Neutrophil (primary cell): ENCODE measurements around the gene BCAS1.

ENCODE experiments used
- H3K27ac ChIP-seq: fragments of 200-600 bp; sonication (generic); 2 replicates; pipeline ENCODE4 v1.5.1; 2016; ENCODE audit warnings: mild to moderate bottlenecking, moderate library complexity
- H3K27me3 ChIP-seq: fragments of 200-600 bp; sonication (generic); 2 replicates; pipeline ENCODE4 v1.6.0; 2016; ENCODE audit warnings: mild to moderate bottlenecking
- H3K36me3 ChIP-seq: fragments of 200-600 bp; sonication (generic); 2 replicates; pipeline ENCODE4 v1.5.1; 2017
- H3K4me1 ChIP-seq, 2 experiments: fragments of 200-600 bp in 1 of 2; sonication (generic) in 1 of 2; 1 replicate in 1 of 2; 2 replicates in 1 of 2; pipeline versions ENCODE4 v1.5.1 to v1.6.1; 2013 to 2016; ENCODE audit warnings: low read depth in 1 of 2, low read length in 1 of 2, mild to moderate bottlenecking in 1 of 2, moderate library complexity in 1 of 2; ENCODE audit not compliant: control insufficient read depth in 1 of 2, insufficient read depth in 1 of 2
- H3K4me3 ChIP-seq, 2 experiments: fragments of 200-600 bp in 1 of 2; sonication (generic) in 1 of 2; 1 replicate in 1 of 2; 2 replicates in 1 of 2; pipeline ENCODE4 v1.5.1; 2013 to 2016; ENCODE audit warnings: low read depth in 1 of 2, low read length in 1 of 2, mild to moderate bottlenecking in 1 of 2, moderate library complexity in 1 of 2
- H3K9me3 ChIP-seq: fragments of 200-600 bp; sonication (generic); 2 replicates; pipeline ENCODE4 v1.5.1; 2016
- CTCF ChIP-seq: fragments of 200-600 bp; sonication (generic); IDR thresholded peaks from 2 replicates; pipeline ENCODE4 v1.5.1; 2016; ENCODE audit warnings: antibody characterized with exemption

The BCAS1 gene

GRCh38 chr20:53929974-53930650, 140.3 kb downstream of the BCAS1 start:
- Histone ChIP-seq H3K36me3 (no peaks in the 10 kb centered on the region), H3K4me1 (peaks cover 45 to 46% of the 10 kb centered on the region in 2 experiments), H3K4me3 (no peak overlapping the region), H3K27me3 (no peaks in the 10 kb centered on the region), H3K27ac (peak overlapping the region; percentile 30), H3K9me3 (no peaks in the 10 kb centered on the region)
- no peak for TF ChIP-seq CTCF

GRCh38 chr20:53929399-53929798, 141.0 kb downstream of the BCAS1 start:
- Histone ChIP-seq H3K9me3 (no peaks in the 10 kb centered on the region), H3K27ac (no peak overlapping the region), H3K4me1 (peaks cover 42 to 44% of the 10 kb centered on the region in 2 experiments), H3K4me3 (no peak overlapping the region), H3K36me3 (no peaks in the 10 kb centered on the region), H3K27me3 (no peaks in the 10 kb centered on the region)
- TF ChIP-seq CTCF = no peak

- H3K4me3 ChIP-seq = no peak overlapping the region
- H3K4me1 ChIP-seq = peaks cover 44 to 45% of the 10 kb centered on the region in 2 experiments
- H3K36me3 ChIP-seq = no peaks in the 10 kb centered on the region
- no peak for TF ChIP-seq CTCF
- H3K27ac ChIP-seq = peak overlapping the region; percentile 91
- H3K27me3 ChIP-seq = no peaks in the 10 kb centered on the region
- no peaks in the 10 kb centered on the region for H3K9me3 ChIP-seq
These were observed 142.4 kb downstream of the BCAS1 start for GRCh38 chr20:53927990-53928389.

- peak overlapping the region; percentile 91 for H3K27ac ChIP-seq
These were observed 143.9 kb downstream of the BCAS1 start for GRCh38 chr20:53926428-53927028.

GRCh38 chr20:53925651-53926401, 144.6 kb downstream of the BCAS1 start:
- no peak for TF ChIP-seq CTCF
- H3K4me3 ChIP-seq = peak overlapping the region; percentile 8 to 31
- peak overlapping the region; percentile 91 for H3K27ac ChIP-seq
- peaks cover 62 to 66% of the 10 kb centered on the region in 2 experiments for H3K4me1 ChIP-seq
- no peaks in the 10 kb centered on the region for H3K36me3 ChIP-seq
- no peaks in the 10 kb centered on the region for H3K9me3 ChIP-seq
- H3K27me3 ChIP-seq = no peaks in the 10 kb centered on the region

More at GRCh38 chr20:53926428-53927028, 143.9 kb downstream of the BCAS1 start:
- Histone ChIP-seq H3K27me3 (no peaks in the 10 kb centered on the region), H3K9me3 (no peaks in the 10 kb centered on the region), H3K4me1 (peaks cover 59 to 60% of the 10 kb centered on the region in 2 experiments), H3K36me3 (no peaks in the 10 kb centered on the region), H3K4me3 (peak overlapping the region; percentile 8 to 31)
- no peak for TF ChIP-seq CTCF
